Urothelium cell line (cell line): Measurements from ENCODE around the gene GMDS.

Experiments used
- DNase-seq: peaks from one replicate; pipeline ENCODE4 v3.0.0; 2011; ENCODE audit warnings: low spot score, mixed read lengths
- FAIRE-seq: peaks from 2 replicates; lab custom pipeline; 2011; peaks lifted over from hg19 to GRCh38; lab: Jason Lieb, UNC

GMDS gene

GRCh38 chr6:1821164-1821512, 424.3 kb downstream of the GMDS start:
- no peak for DNase-seq
- no peak for FAIRE-seq

GRCh38 chr6:1820714-1821113, 424.7 kb downstream of the GMDS start:
- DNase-seq (no peak), FAIRE-seq (no peak)

GRCh38 chr6:1820165-1820564, 425.2 kb downstream of the GMDS start:
- no peak for DNase-seq
- no peak for FAIRE-seq

GRCh38 chr6:1819007-1819406, 426.4 kb downstream of the GMDS start:
- FAIRE-seq, result no peak

GRCh38 chr6:1817033-1817761, 428.2 kb downstream of the GMDS start:
- no peak for DNase-seq
- FAIRE-seq, result no peak

More at GRCh38 chr6:1819007-1819406, 426.4 kb downstream of the GMDS start:
- no peak for DNase-seq

- no peak for DNase-seq
- FAIRE-seq, result no peak
Observed at GRCh38 chr6:1815827-1816452, 429.5 kb downstream of the GMDS start.

- FAIRE-seq, result no peak
Observed at GRCh38 chr6:1814279-1814678, 431.1 kb downstream of the GMDS start.

GRCh38 chr6:1812487-1812886, 432.9 kb downstream of the GMDS start:
- FAIRE-seq (no peak), DNase-seq (no peak)

More at GRCh38 chr6:1814279-1814678, 431.1 kb downstream of the GMDS start:
- DNase-seq, result no peak

GRCh38 chr6:1812034-1812433, 433.4 kb downstream of the GMDS start:
- no peak for DNase-seq
- no peak for FAIRE-seq

GRCh38 chr6:1810880-1811279, 434.5 kb downstream of the GMDS start:
- DNase-seq (no peak), FAIRE-seq (no peak)

- FAIRE-seq (no peak), DNase-seq (no peak)
Observed at GRCh38 chr6:1809291-1809988, 436.0 kb downstream of the GMDS start.

- DNase-seq (no peak), FAIRE-seq (no peak)
Observed at GRCh38 chr6:1806935-1807334, 438.5 kb downstream of the GMDS start.

GRCh38 chr6:1802491-1803395, 442.7 kb downstream of the GMDS start:
- FAIRE-seq (no peak), DNase-seq (no peak)

GRCh38 chr6:1801401-1801800, 444.0 kb downstream of the GMDS start:
- no peak for FAIRE-seq
- DNase-seq, result no peak

GRCh38 chr6:1800845-1801244, 444.6 kb downstream of the GMDS start:
- DNase-seq (no peak), FAIRE-seq (no peak)

- FAIRE-seq, result no peak
Observed at GRCh38 chr6:1798965-1799325, 446.5 kb downstream of the GMDS start.

GRCh38 chr6:1798303-1798964, 447.0 kb downstream of the GMDS start:
- DNase-seq (no peak), FAIRE-seq (no peak)

More at GRCh38 chr6:1798965-1799325, 446.5 kb downstream of the GMDS start:
- DNase-seq, result no peak

- FAIRE-seq, result no peak
- no peak for DNase-seq
Observed at GRCh38 chr6:1797801-1798200, 447.6 kb downstream of the GMDS start.

GRCh38 chr6:1796706-1797529, 448.5 kb downstream of the GMDS start:
- no peak for FAIRE-seq
- DNase-seq, result no peak

- DNase-seq (no peak), FAIRE-seq (no peak)
Observed at GRCh38 chr6:1795910-1796309, 449.5 kb downstream of the GMDS start.
